A673 (cell line): ENCODE data around the gene GYPB. TPM values are rescaled to one million over a fixed set of nuclear protein-coding genes. Genes with fewer than 3 reads are reported as not detected.
"Not testable (repeated sequence)": the region's sequence is repeated elsewhere in the genome, so short reads cannot be mapped to it uniquely, and the experiment has no call there.

Experiments used
- Bru-seq: library from RNA; stranded (reverse); fragments of 400-500 nt; gene quantifications from one replicate; lab custom pipeline; 2021; lab: Mats Ljungman, UMichigan
- BruChase-seq, 2 experiments: library from RNA; stranded (reverse); fragments of 400-500 nt; gene quantifications; one replicate each; lab custom pipeline; 2021; lab: Mats Ljungman, UMichigan
- BruUV-seq: library from RNA; stranded (reverse); fragments of 400-500 nt; replicated peaks from 2 replicates; lab custom pipeline; 2021; lab: Mats Ljungman, UMichigan
- CTCF ChIA-PET: fragments of 300-600 bp; sonication (Branson Sonifier 250); formaldehyde crosslinking; loops from one replicate; lab custom pipeline; 2022; ENCODE audit warnings: antibody characterized with exemption; lab: Charles Lee
- POLR2A ChIA-PET: fragments of 300-600 bp; sonication (Branson Sonifier 250); formaldehyde crosslinking; loops from one replicate; lab custom pipeline; 2022; ENCODE audit warnings: antibody characterized with exemption; ENCODE audit not compliant: low non-redundant PET; lab: Charles Lee
- DNase-seq: peaks from one replicate; pipeline ENCODE4 v3.0.0-alpha.2; 2015; ENCODE audit warnings: low spot score
- H3K27ac ChIP-seq: fragments of 200-600 bp; sonication (generic); 2 replicates; pipeline ENCODE4 v1.5.1; 2016; ENCODE audit warnings: mixed run types, low read depth, mild to moderate bottlenecking, mixed read lengths, antibody characterized with exemption, low read length; ENCODE audit not compliant: poor library complexity, severe bottlenecking
- H3K27me3 ChIP-seq: fragments of 200-600 bp; sonication (generic); replicated peaks from 2 replicates; pipeline ENCODE4 v1.6.1; 2017; ENCODE audit warnings: mixed run types, low read depth, mild to moderate bottlenecking, mixed read lengths, antibody characterized with exemption, low read length; ENCODE audit not compliant: insufficient read depth, poor library complexity
- H3K36me3 ChIP-seq: fragments of 200-600 bp; sonication (generic); 2 replicates; pipeline ENCODE4 v1.6.1; 2016; ENCODE audit warnings: mixed run types, mild to moderate bottlenecking, mixed read lengths, antibody characterized with exemption, low read length; ENCODE audit not compliant: insufficient read depth, poor library complexity, severe bottlenecking
- H3K4me1 ChIP-seq: fragments of 200-600 bp; sonication (generic); 2 replicates; pipeline ENCODE4 v1.6.1; 2017; ENCODE audit warnings: mixed run types, mild to moderate bottlenecking, mixed read lengths, antibody characterized with exemption, low read length; ENCODE audit not compliant: insufficient read depth, poor library complexity, severe bottlenecking
- H3K4me3 ChIP-seq: fragments of 200-600 bp; sonication (generic); 2 replicates; pipeline ENCODE4 v1.5.1; 2016; ENCODE audit warnings: low read depth, mixed run types, mild to moderate bottlenecking, mixed read lengths, low read length; ENCODE audit not compliant: poor library complexity, severe bottlenecking
- H3K9me3 ChIP-seq: fragments of 200-600 bp; sonication (generic); 2 replicates; pipeline ENCODE4 v1.6.1; 2016; ENCODE audit warnings: mixed run types, low read depth, mild to moderate bottlenecking, mixed read lengths, antibody characterized with exemption, low read length; ENCODE audit not compliant: poor library complexity, severe bottlenecking
- EZH2 ChIP-seq: fragments of 200-600 bp; sonication (generic); IDR thresholded peaks from 2 replicates; pipeline ENCODE4 v1.6.1; 2017; ENCODE audit warnings: borderline replicate concordance, low read depth, mild to moderate bottlenecking, mixed read lengths, antibody characterized with exemption, low read length; ENCODE audit not compliant: poor library complexity, severe bottlenecking
- intact Hi-C: fragments of 100-400 bp; cut with micrococcal nuclease; formaldehyde crosslinking; loops from one replicate; pipeline ENCODE4 v1.10.0; 2022; ENCODE audit not compliant: unreplicated experiment
- long read RNA-seq: library from polyadenylated mRNA; stranded (forward); transcript quantifications from one replicate; pipeline ENCODE4 v2.0.0, GENCODE V29; 2022
- total RNA-seq: library from RNA; stranded (reverse); gene quantifications from 2 replicates; pipeline ENCODE4 v1.2.3, GENCODE V29; 2021
- TF ChIP-seq, protein P1 (sequence below): fragments of 300-800, 200-600 bp; sonication (generic); conservative IDR thresholded peaks from 2 replicates; pipeline ENCODE4 v1.5.1; 2017; ENCODE audit warnings: low read depth, mild to moderate bottlenecking, antibody characterized with exemption, low read length, moderate library complexity, mixed read lengths

Gene GYPB
- not detected in 2 replicates for total RNA-seq
- Bru-seq, nascent RNA: percentile 19 among the genes with signal in this experiment
- percentile 21 among the genes with signal in this experiment for BruChase-seq, experiment 1, labeled RNA remaining after a 2-hour chase
- BruChase-seq, experiment 2, labeled RNA remaining after a 6-hour chase: percentile 10 among the genes with signal in this experiment
- long read RNA-seq: 0 reads

DNA sequence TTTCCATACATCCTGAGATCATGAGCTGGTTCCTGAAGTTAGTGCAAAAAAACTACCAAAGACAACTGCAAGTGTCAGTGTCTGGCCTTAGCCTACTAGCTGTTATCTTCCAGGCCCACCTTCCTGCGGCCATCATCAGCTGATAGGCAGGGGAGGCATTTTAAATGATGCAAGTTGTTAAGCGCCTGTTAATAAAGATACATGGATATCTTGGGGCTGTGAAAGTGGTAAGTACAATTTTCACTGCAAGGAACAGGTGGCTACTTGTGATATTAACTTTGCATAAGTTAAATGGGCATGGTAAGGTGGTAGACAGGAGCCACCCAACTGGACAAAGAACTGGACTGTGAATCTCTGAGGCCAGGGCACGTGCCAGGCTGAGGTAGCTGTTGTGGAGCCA, at the start of gene GYPB:
Gene GYPB (minus strand): TSS at position 104 of the 400 bp plus-strand sequence. CDS start 93 bp downstream, at position 11.
- H3K4me1 ChIP-seq, H3K27me3 ChIP-seq, intact Hi-C loops, CTCF ChIA-PET, H3K36me3 ChIP-seq, H3K4me3 ChIP-seq, DNase-seq, H3K27ac ChIP-seq, H3K9me3 ChIP-seq, POLR2A ChIA-PET, BruUV-seq: not testable (repeated sequence)

DNA sequence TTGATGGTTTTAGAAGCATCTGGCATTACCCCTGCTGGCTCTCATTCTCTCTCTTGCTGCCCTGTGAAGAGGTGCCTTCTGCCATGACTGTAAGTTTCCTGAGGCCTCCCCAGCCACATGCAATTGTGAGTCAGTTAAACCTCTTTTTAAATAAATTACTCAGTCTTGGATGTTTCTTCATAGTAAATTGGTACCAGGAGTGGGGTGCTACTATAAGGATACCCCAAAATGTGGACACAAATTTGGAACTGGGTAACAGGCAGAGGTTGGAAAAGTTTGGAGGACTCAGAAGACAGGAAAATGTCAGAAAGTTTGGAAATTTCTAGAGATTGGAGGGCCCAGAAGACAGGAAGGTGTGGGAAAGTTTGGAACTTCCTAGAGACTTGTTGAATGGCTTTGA, 42.4 kb upstream of the GYPB start:
- H3K27me3 ChIP-seq, intact Hi-C loops, H3K36me3 ChIP-seq, H3K4me3 ChIP-seq, DNase-seq, BruUV-seq, H3K4me1 ChIP-seq, CTCF ChIA-PET, H3K27ac ChIP-seq, POLR2A ChIA-PET, H3K9me3 ChIP-seq: not testable (repeated sequence)

DNA sequence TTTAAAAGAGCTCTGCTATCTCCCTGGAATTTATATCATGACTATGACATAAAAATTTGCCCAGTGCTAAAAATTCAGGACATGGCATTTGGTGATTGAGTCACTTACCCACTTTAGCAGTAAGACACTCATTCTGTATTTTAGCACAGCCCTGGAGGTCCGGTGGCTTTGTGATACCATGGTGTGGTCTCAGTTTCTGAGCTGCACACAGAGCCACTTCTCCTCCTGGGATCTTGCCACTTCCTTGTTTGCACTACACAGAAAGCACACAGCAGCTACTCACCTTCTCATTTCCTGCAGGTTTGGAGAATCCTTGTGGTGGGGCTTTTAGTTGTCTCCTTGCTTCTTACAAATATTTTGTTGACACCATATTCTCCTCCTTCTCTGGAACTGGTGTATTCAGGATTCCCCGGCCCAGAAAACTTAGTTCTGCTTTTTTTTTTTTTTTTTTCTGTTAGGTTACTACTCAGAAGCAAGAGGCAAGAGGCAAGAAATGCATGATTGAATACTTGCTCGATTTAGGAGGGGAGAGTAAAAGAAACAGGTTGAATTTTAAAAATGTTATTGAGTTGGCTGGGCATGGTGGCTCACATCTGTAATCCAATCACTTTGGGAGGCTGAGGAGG, 41.2 kb upstream of the GYPB start:
- H3K27me3 ChIP-seq, intact Hi-C loops, CTCF ChIA-PET, POLR2A ChIA-PET, H3K9me3 ChIP-seq, BruUV-seq, H3K27ac ChIP-seq, H3K4me1 ChIP-seq, H3K36me3 ChIP-seq, H3K4me3 ChIP-seq, DNase-seq: not testable (repeated sequence)

DNA sequence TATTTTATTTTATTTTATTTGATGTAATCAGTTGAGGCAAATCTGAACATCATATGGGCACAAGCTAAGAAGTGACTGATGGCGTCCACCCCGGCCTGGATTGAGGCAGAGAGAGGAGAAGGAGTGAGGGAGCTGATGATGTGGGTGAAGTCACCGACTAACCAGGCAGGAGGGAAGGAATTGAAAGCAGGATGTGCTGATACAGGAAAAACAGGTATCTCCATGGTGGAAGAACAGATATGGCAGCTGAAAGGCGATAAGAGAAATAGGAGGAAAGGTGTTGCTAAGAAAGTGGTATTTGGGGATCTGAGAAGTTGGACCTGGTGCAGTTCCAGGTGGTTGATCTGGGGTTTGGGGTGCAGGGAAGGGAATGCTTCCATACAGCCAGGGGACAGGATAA, 37.6 kb upstream of the GYPB start:
- Histone ChIP-seq H3K4me1 (no peaks in the 10 kb centered on the region), H3K36me3 (no peaks in the 10 kb centered on the region), H3K27ac (no peak overlapping the region), H3K9me3 (no peaks in the 10 kb centered on the region), H3K4me3 (no peak overlapping the region), H3K27me3 (no peaks in the 10 kb centered on the region)
- CTCF ChIA-PET: no interaction called here
- BruUV-seq: no TSS peak
- POLR2A ChIA-PET: no interaction called here
- no peak for TF ChIP-seq EZH2
- TF ChIP-seq, protein P1, sequence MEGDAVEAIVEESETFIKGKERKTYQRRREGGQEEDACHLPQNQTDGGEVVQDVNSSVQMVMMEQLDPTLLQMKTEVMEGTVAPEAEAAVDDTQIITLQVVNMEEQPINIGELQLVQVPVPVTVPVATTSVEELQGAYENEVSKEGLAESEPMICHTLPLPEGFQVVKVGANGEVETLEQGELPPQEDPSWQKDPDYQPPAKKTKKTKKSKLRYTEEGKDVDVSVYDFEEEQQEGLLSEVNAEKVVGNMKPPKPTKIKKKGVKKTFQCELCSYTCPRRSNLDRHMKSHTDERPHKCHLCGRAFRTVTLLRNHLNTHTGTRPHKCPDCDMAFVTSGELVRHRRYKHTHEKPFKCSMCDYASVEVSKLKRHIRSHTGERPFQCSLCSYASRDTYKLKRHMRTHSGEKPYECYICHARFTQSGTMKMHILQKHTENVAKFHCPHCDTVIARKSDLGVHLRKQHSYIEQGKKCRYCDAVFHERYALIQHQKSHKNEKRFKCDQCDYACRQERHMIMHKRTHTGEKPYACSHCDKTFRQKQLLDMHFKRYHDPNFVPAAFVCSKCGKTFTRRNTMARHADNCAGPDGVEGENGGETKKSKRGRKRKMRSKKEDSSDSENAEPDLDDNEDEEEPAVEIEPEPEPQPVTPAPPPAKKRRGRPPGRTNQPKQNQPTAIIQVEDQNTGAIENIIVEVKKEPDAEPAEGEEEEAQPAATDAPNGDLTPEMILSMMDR: no peak
- DNase-seq: no peak
- intact Hi-C loops: no loop called here

DNA sequence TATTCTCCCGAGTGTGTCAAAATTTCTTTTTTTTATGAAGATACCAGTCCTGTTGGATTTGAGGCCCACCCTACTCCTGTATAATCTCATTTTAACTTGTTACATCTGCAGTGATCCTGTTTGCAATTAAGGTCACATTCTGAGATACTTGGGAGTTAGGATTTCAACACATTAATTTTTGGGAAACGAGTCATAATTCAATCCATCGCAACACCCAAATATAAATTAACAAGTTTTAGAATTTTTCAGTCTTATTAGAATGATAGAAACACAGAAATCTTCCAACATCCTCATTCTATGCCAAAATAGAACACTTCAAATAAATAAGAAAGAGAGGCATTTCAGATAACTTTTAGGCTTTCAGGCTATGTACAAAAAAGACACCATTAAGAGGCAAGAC, 36.2 kb upstream of the GYPB start:
- POLR2A ChIA-PET, H3K27me3 ChIP-seq, BruUV-seq, H3K4me1 ChIP-seq, H3K9me3 ChIP-seq, H3K4me3 ChIP-seq, intact Hi-C loops, DNase-seq, H3K27ac ChIP-seq, H3K36me3 ChIP-seq, CTCF ChIA-PET: not testable (repeated sequence)

DNA sequence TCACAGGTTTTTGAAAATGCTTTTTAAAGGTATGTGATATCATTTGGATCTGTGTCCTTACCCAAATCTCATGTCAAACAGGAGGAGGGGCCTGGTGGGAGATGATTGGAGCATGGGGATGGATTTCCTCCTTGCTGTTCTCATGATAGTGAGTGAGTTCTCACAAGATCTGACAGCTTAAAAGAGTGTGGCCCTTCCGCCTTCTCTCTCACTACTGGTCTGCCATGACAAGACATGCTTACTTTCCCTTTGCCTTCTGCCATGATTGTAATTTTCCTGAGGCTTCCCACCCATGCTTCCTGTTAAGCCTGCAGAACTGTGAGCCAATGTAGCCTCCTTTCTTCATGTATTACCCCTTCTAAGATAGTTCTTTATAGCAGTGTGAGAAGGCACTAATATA, 32.3 kb upstream of the GYPB start:
- DNase-seq, H3K27ac ChIP-seq, H3K27me3 ChIP-seq, BruUV-seq, H3K36me3 ChIP-seq, POLR2A ChIA-PET, H3K4me1 ChIP-seq, intact Hi-C loops, H3K9me3 ChIP-seq, CTCF ChIA-PET, H3K4me3 ChIP-seq: not testable (repeated sequence)

DNA sequence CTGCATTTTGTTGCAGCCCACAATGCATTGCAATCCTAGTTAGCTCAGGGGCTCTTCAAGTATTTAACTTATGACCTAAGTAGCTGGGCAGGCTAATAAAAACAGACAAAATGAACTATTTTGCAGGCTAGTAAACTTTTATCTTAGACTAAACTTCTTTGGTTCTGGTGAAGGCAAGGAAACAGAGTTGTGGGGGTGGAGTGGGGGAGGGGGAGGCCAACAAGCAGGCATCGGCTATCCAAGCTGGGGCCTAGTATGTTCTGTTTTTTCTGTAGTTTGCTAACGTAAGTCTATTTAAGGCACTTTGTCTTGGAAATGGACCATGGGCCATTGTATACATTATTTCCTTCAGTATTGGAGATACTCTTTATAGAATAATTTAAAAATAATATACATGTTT, 31.5 kb upstream of the GYPB start:
- DNase-seq, H3K4me3 ChIP-seq, H3K9me3 ChIP-seq, H3K27ac ChIP-seq, H3K27me3 ChIP-seq, H3K36me3 ChIP-seq, intact Hi-C loops, BruUV-seq, POLR2A ChIA-PET, CTCF ChIA-PET, H3K4me1 ChIP-seq: not testable (repeated sequence)
